B cell (primary cell): Measurements from ENCODE around the gene OR2T3.
"Not testable (repeated sequence)": the region's sequence is repeated elsewhere in the genome, so short reads cannot be mapped to it uniquely, and the experiment has no call there.

Experiments
- CTCF ChIP-seq: fragments of 200-600 bp; IDR thresholded peaks from one replicate; pipeline ENCODE4 v1.8.0; 2022; ENCODE audit warnings: antibody characterized with exemption, mild to moderate bottlenecking
- EZH2 ChIP-seq: IDR thresholded peaks from 2 replicates; pipeline ENCODE4 v1.6.1; 2012; ENCODE audit warnings: borderline replicate concordance, low read depth, mild to moderate bottlenecking, moderate library complexity, low read length; ENCODE audit not compliant: insufficient read depth, poor library complexity, severe bottlenecking

- TF ChIP-seq CTCF, EZH2: not testable (repeated sequence)
These were observed 23.2 kb upstream of the OR2T3 start for GRCh38 chr1:248449821-248450465.
